HG02884 (cell line): ENCODE data around the gene TRIM33.
"Not testable (repeated sequence)": the region's sequence is repeated elsewhere in the genome, so short reads cannot be mapped to it uniquely, and the experiment has no call there.

Source experiments
- ATAC-seq: cut with Tn5 transposase; IDR thresholded peaks from one replicate; pipeline ENCODE4 v1.9.1; 2021; ENCODE audit warnings: mild to moderate bottlenecking, moderate library complexity; ENCODE audit not compliant: unreplicated experiment

The TRIM33 gene

GRCh38 chr1:114431026-114431425, 80.0 kb downstream of the TRIM33 start:
- ATAC-seq: no peak

- no peak for ATAC-seq
Measured at GRCh38 chr1:114428083-114428754, 82.8 kb downstream of the TRIM33 start.

GRCh38 chr1:114427612-114428011, 83.4 kb downstream of the TRIM33 start:
- ATAC-seq: no peak

GRCh38 chr1:114423455-114423854, 87.5 kb downstream of the TRIM33 start:
- no peak for ATAC-seq

GRCh38 chr1:114418948-114419347, 92.1 kb downstream of the TRIM33 start:
- not testable (repeated sequence) for ATAC-seq

- ATAC-seq: no peak
Measured at GRCh38 chr1:114397601-114398000, 113.4 kb downstream of the TRIM33 start.

- no peak for ATAC-seq
Measured at GRCh38 chr1:114395863-114396262, 115.1 kb downstream of the TRIM33 start.

- ATAC-seq: no peak
Measured at GRCh38 chr1:114390960-114391359, 120.0 kb downstream of the TRIM33 start.

GRCh38 chr1:114390361-114390760, 120.6 kb downstream of the TRIM33 start:
- no peak for ATAC-seq

- ATAC-seq: no peak
Measured at GRCh38 chr1:114388432-114389003, 122.5 kb downstream of the TRIM33 start.

GRCh38 chr1:114387585-114387984, 123.4 kb downstream of the TRIM33 start:
- not testable (repeated sequence) for ATAC-seq

- no peak for ATAC-seq
Measured at GRCh38 chr1:114387010-114387360, 124.0 kb downstream of the TRIM33 start.

GRCh38 chr1:114386129-114387009, 124.6 kb downstream of the TRIM33 start:
- ATAC-seq: no peak

- no peak for ATAC-seq
Measured at GRCh38 chr1:114384922-114385321, 126.1 kb downstream of the TRIM33 start.

GRCh38 chr1:114379987-114380386, 131.0 kb downstream of the TRIM33 start:
- no peak for ATAC-seq

- no peak for ATAC-seq
Measured at GRCh38 chr1:114379358-114379757, 131.6 kb downstream of the TRIM33 start.

GRCh38 chr1:114377356-114377755, 133.6 kb downstream of the TRIM33 start:
- no peak for ATAC-seq

- no peak for ATAC-seq
Measured at GRCh38 chr1:114369930-114370329, 141.1 kb downstream of the TRIM33 start.

- not testable (repeated sequence) for ATAC-seq
Measured at GRCh38 chr1:114369266-114369919, 141.6 kb downstream of the TRIM33 start.

GRCh38 chr1:114368560-114369255, 142.3 kb downstream of the TRIM33 start:
- no peak for ATAC-seq

GRCh38 chr1:114367810-114368209, 143.2 kb downstream of the TRIM33 start:
- ATAC-seq: no peak
